H1 (cell line): Measurements from ENCODE around the gene PLPP4.

Experiments
- CTCF ChIP-seq, 3 experiments: IDR thresholded peaks; 1 replicate in 2 of 3; 2 replicates in 1 of 3; pipeline versions ENCODE4 v1.5.1 to v1.6.1; 2011; ENCODE audit warnings: low read length in 3 of 3, mild to moderate bottlenecking in 3 of 3, inconsistent platforms in 2 of 3, low read depth in 1 of 3, moderate library complexity in 1 of 3; ENCODE audit not compliant: insufficient read depth in 1 of 3; ENCODE audit errors: control extremely low read depth in 1 of 3
- EP300 ChIP-seq, 2 experiments: IDR thresholded peaks; 1 replicate in 1 of 2; 2 replicates in 1 of 2; pipeline ENCODE4 v1.6.1; 2011 to 2012; ENCODE audit warnings: low read depth in 2 of 2, low read length in 2 of 2, mild to moderate bottlenecking in 2 of 2, borderline replicate concordance in 1 of 2, inconsistent platforms in 1 of 2, moderate library complexity in 1 of 2
- EZH2 ChIP-seq: fragments of 200-600 bp; sonication (generic); IDR thresholded peaks from 2 replicates; pipeline ENCODE4 v1.7.1; 2012; ENCODE audit warnings: low read depth, mild to moderate bottlenecking, moderate library complexity, low read length, inconsistent platforms; ENCODE audit not compliant: severe bottlenecking
- JUN ChIP-seq: IDR thresholded peaks from 2 replicates; pipeline ENCODE4 v1.6.1; 2011; ENCODE audit warnings: low read depth, mild to moderate bottlenecking, improper control_type of control experiment, low read length
- MAX ChIP-seq: IDR thresholded peaks from 2 replicates; pipeline ENCODE4 v1.6.1; 2012; ENCODE audit warnings: inconsistent platforms
- POLR2A ChIP-seq, 2 experiments: IDR thresholded peaks; 1 replicate in 1 of 2; 2 replicates in 1 of 2; pipeline ENCODE4 v1.6.1; 2011; ENCODE audit warnings: low read depth in 2 of 2, low read length in 2 of 2, mild to moderate bottlenecking in 2 of 2; ENCODE audit errors: control extremely low read depth in 1 of 2
- TAF1 ChIP-seq: IDR thresholded peaks from 2 replicates; pipeline ENCODE4 v1.6.1; 2011; ENCODE audit warnings: mild to moderate bottlenecking, low read depth, low read length
- TBP ChIP-seq: IDR thresholded peaks from 2 replicates; pipeline ENCODE4 v1.6.1; 2011; ENCODE audit warnings: low read depth, low read length, improper control_type of control experiment
- USF2 ChIP-seq: IDR thresholded peaks from 2 replicates; pipeline ENCODE4 v1.6.1; 2011; ENCODE audit warnings: low read length, improper control_type of control experiment

GRCh38 chr10:120505866-120506265, 48.8 kb downstream of the PLPP4 start:
- TF ChIP-seq MAX (no peak), TAF1 (no peak), CTCF (IDR thresholded peaks at IDR 0.05; ENCODE audit: control extremely low read depth in 1 of 3, insufficient read depth in 1 of 3, low read depth in 1 of 3, low read length in 3 of 3) (no peak), TBP (no peak), POLR2A (IDR thresholded peaks at IDR 0.05; ENCODE audit: control extremely low read depth in 1 of 2, low read depth in 2 of 2, low read length in 2 of 2) (no peak), EZH2 (no peak), EP300 (IDR thresholded peaks at IDR 0.05; ENCODE audit: borderline replicate concordance in 1 of 2, low read depth in 2 of 2, low read length in 2 of 2) (no peak), USF2 (no peak), JUN (no peak)
